Neural cell (in vitro differentiated cells): Measurements from ENCODE around the gene PGAP1. TPM values are rescaled to one million over a fixed set of nuclear protein-coding genes. Genes with fewer than 3 reads are reported as not detected.

ENCODE experiments used
- H2AFZ ChIP-seq: fragments of 200-600, 300-800 bp; sonication (generic), shearing (Covaris generic); 2 replicates; pipeline ENCODE4 v1.6.0; 2014; ENCODE audit warnings: low read depth, mild to moderate bottlenecking, antibody characterized with exemption, low read length, moderate library complexity
- H3F3A ChIP-seq: fragments of 200-600 bp; shearing (Covaris generic); 2 replicates; pipeline ENCODE4 v1.6.1; 2016; ENCODE audit warnings: mild to moderate bottlenecking, moderate library complexity, mixed read lengths, antibody characterized with exemption, low read length; ENCODE audit not compliant: insufficient read depth, poor library complexity, severe bottlenecking
- H3K27ac ChIP-seq: fragments of 200-600, 300-800 bp; sonication (generic), shearing (Covaris generic); 2 replicates; pipeline ENCODE4 v1.5.1; 2014; ENCODE audit warnings: mild to moderate bottlenecking, low read length, moderate library complexity
- H3K27me3 ChIP-seq: fragments of 300-800, 200-600 bp; sonication (generic), shearing (Covaris generic); 2 replicates; pipeline ENCODE4 v1.6.0; 2014; ENCODE audit warnings: mild to moderate bottlenecking, low read depth, low read length, moderate library complexity; ENCODE audit not compliant: insufficient read depth
- H3K36me3 ChIP-seq: fragments of 300-800, 200-600 bp; sonication (generic), shearing (Covaris generic); 2 replicates; pipeline ENCODE4 v1.5.1; 2014; ENCODE audit warnings: mild to moderate bottlenecking, antibody characterized with exemption, low read length, moderate library complexity; ENCODE audit not compliant: insufficient read depth
- H3K4me2 ChIP-seq: fragments of 300-800, 200-600 bp; sonication (generic), shearing (Covaris generic); 2 replicates; pipeline ENCODE4 v1.6.0; 2014; ENCODE audit warnings: mild to moderate bottlenecking, low read length
- H3K4me3 ChIP-seq: fragments of 300-800, 200-600 bp; sonication (generic), shearing (Covaris generic); 2 replicates; pipeline ENCODE4 v1.5.1; 2014; ENCODE audit warnings: mild to moderate bottlenecking, low read length, moderate library complexity
- H3K79me2 ChIP-seq: fragments of 200-600 bp; shearing (Covaris generic); replicated peaks from 2 replicates; pipeline ENCODE4 v1.6.0; 2014; ENCODE audit warnings: mild to moderate bottlenecking, low read length, moderate library complexity; ENCODE audit not compliant: insufficient read depth
- H3K9ac ChIP-seq: fragments of 300-800, 200-600 bp; sonication (generic), shearing (Covaris generic); 2 replicates; pipeline ENCODE4 v1.6.1; 2016; ENCODE audit warnings: mild to moderate bottlenecking, low read length, mixed read lengths
- H3K9me2 ChIP-seq: fragments of 200-600 bp; shearing (Covaris generic); 2 replicates; pipeline ENCODE4 v1.6.1; 2016; ENCODE audit warnings: mild to moderate bottlenecking, low read length, mixed read lengths; ENCODE audit not compliant: insufficient read depth
- H3K9me3 ChIP-seq: fragments of 200-600, 300-800 bp; sonication (generic), shearing (Covaris generic); 2 replicates; pipeline ENCODE4 v1.6.1; 2016; ENCODE audit warnings: mild to moderate bottlenecking, mixed run types, low read length, moderate library complexity, mixed read lengths
- H4K20me1 ChIP-seq: fragments of 200-600 bp; shearing (Covaris generic); 2 replicates; pipeline ENCODE4 v1.6.1; 2016; ENCODE audit warnings: mild to moderate bottlenecking, mixed run types; ENCODE audit not compliant: insufficient read depth
- CTCF ChIP-seq: fragments of 450-650 bp; IDR thresholded peaks from 2 replicates; pipeline ENCODE4 v1.5.1; 2014; ENCODE audit warnings: antibody characterized with exemption, mild to moderate bottlenecking, moderate library complexity; ENCODE audit not compliant: poor library complexity, severe bottlenecking
- EP300 ChIP-seq: fragments of 450-650 bp; conservative IDR thresholded peaks from 2 replicates; pipeline ENCODE4 v1.6.1; 2014; ENCODE audit warnings: antibody characterized with exemption, mild to moderate bottlenecking, moderate library complexity; ENCODE audit not compliant: poor library complexity, severe bottlenecking
- EZH2 ChIP-seq: fragments of 200-600, 300-800 bp; shearing (Covaris generic), sonication (generic); IDR thresholded peaks from 2 replicates; pipeline ENCODE4 v1.6.1; 2014; ENCODE audit warnings: antibody characterized with exemption, low read length, borderline replicate concordance, mild to moderate bottlenecking; ENCODE audit not compliant: insufficient read depth, poor library complexity, severe bottlenecking
- MXI1 ChIP-seq: fragments of 450-650 bp; conservative IDR thresholded peaks from 2 replicates; pipeline ENCODE4 v1.6.1; 2014; ENCODE audit warnings: antibody characterized with exemption, mild to moderate bottlenecking; ENCODE audit not compliant: poor library complexity, severe bottlenecking
- POLR2AphosphoS5 ChIP-seq: IDR thresholded peaks from 2 replicates; pipeline ENCODE4 v1.6.1; 2012
- RAD21 ChIP-seq: fragments of 450-650 bp; conservative IDR thresholded peaks from 2 replicates; pipeline ENCODE4 v1.6.1; 2014; ENCODE audit warnings: antibody characterized with exemption, mild to moderate bottlenecking, moderate library complexity
- REST ChIP-seq: IDR thresholded peaks from 2 replicates; pipeline ENCODE4 v1.6.1; 2012; ENCODE audit warnings: borderline replicate concordance
- SMC3 ChIP-seq: fragments of 450-650 bp; conservative IDR thresholded peaks from 2 replicates; pipeline ENCODE4 v1.6.1; 2014; ENCODE audit warnings: antibody characterized with exemption, mild to moderate bottlenecking, moderate library complexity; ENCODE audit not compliant: poor library complexity
- TAF1 ChIP-seq: IDR thresholded peaks from 2 replicates; pipeline ENCODE4 v1.6.1; 2012; ENCODE audit warnings: low read depth
- polyA plus RNA-seq: library from polyadenylated mRNA; depleted of rRNA; stranded (reverse); fragments of >200 nt; gene quantifications from 2 replicates; pipeline ENCODE4 v1.2.3, GENCODE V29; 2014

Gene PGAP1
- polyA plus RNA-seq, 1 donor from 2014 or later: 63.3 TPM

GRCh38 chr2:196802401-196802800 is 124.1 kb downstream of the PGAP1 start:
- Histone ChIP-seq H3K9ac (no peak overlapping the region), H3K27ac (no peak overlapping the region), H4K20me1 (no peaks in the 10 kb centered on the region), H3F3A (no peaks in the 10 kb centered on the region), H3K4me2 (no peak overlapping the region), H2AFZ (no peak overlapping the region), H3K27me3 (no peaks in the 10 kb centered on the region), H3K36me3 (no peaks in the 10 kb centered on the region), H3K4me3 (no peak overlapping the region), H3K9me2 (no peaks in the 10 kb centered on the region), H3K9me3 (no peaks in the 10 kb centered on the region), H3K79me2 (peaks cover 14% of the 10 kb centered on the region)
- no peak for TF ChIP-seq SMC3
- no peak for TF ChIP-seq CTCF
- TF ChIP-seq EZH2: no peak
- TF ChIP-seq TAF1: no peak
- TF ChIP-seq POLR2AphosphoS5: no peak
- no peak for TF ChIP-seq REST
- no peak for TF ChIP-seq EP300
- TF ChIP-seq RAD21: no peak
- no peak for TF ChIP-seq MXI1

GRCh38 chr2:196801674-196802261 is 124.7 kb downstream of the PGAP1 start:
- Histone ChIP-seq H3K4me2 (no peak overlapping the region), H3K9me3 (no peaks in the 10 kb centered on the region), H3K79me2 (peaks cover 14% of the 10 kb centered on the region), H3F3A (no peaks in the 10 kb centered on the region), H3K4me3 (no peak overlapping the region), H3K27me3 (no peaks in the 10 kb centered on the region), H3K36me3 (no peaks in the 10 kb centered on the region), H2AFZ (no peak overlapping the region), H4K20me1 (no peaks in the 10 kb centered on the region), H3K9ac (no peak overlapping the region), H3K27ac (no peak overlapping the region), H3K9me2 (no peaks in the 10 kb centered on the region)
- TF ChIP-seq CTCF (no peak), POLR2AphosphoS5 (no peak), TAF1 (no peak), SMC3 (no peak), RAD21 (no peak), EP300 (no peak), MXI1 (no peak), REST (no peak), EZH2 (no peak)
